Gastrocnemius medialis (tissue), 4 donors: ENCODE results near the gene INKA2.

ENCODE experiments used
- POLR2A ChIP-seq, 2 donors: fragments of 450-650 bp; IDR thresholded peaks; one replicate each; pipeline ENCODE4 v1.6.1; 2017; ENCODE audit warnings: antibody characterized with exemption in 2 of 2, mild to moderate bottlenecking in 2 of 2, moderate library complexity in 2 of 2
- TF ChIP-seq, protein P1 (sequence below), 5 experiments: fragments of 450-650 bp in 3 of 5; fragments of 200-600 bp in 2 of 5; sonication (generic) in 2 of 5; IDR thresholded peaks in 4 of 5; conservative IDR thresholded peaks in 1 of 5; 1 replicate in 4 of 5; 2 replicates in 1 of 5; pipeline ENCODE4 v1.5.1; 2016 to 2019; ENCODE audit warnings: antibody characterized with exemption in 5 of 5, mild to moderate bottlenecking in 3 of 5, moderate library complexity in 3 of 5

GRCh38 chr1:111755331-111756123 lies 16.3 kb upstream of the INKA2 start, which contains the start of gene DDX20:
- TF ChIP-seq, protein P1, sequence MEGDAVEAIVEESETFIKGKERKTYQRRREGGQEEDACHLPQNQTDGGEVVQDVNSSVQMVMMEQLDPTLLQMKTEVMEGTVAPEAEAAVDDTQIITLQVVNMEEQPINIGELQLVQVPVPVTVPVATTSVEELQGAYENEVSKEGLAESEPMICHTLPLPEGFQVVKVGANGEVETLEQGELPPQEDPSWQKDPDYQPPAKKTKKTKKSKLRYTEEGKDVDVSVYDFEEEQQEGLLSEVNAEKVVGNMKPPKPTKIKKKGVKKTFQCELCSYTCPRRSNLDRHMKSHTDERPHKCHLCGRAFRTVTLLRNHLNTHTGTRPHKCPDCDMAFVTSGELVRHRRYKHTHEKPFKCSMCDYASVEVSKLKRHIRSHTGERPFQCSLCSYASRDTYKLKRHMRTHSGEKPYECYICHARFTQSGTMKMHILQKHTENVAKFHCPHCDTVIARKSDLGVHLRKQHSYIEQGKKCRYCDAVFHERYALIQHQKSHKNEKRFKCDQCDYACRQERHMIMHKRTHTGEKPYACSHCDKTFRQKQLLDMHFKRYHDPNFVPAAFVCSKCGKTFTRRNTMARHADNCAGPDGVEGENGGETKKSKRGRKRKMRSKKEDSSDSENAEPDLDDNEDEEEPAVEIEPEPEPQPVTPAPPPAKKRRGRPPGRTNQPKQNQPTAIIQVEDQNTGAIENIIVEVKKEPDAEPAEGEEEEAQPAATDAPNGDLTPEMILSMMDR (IDR thresholded peaks at IDR 0.05 in 4 of 5, conservative IDR thresholded peaks at IDR 0.05 in 1 of 5): peak; percentile 80 to 99 (median 98)
- peak; percentile 39 to 52 for TF ChIP-seq POLR2A (IDR thresholded peaks at IDR 0.05)
